Lower leg skin (tissue), 3 donors: Measurements from ENCODE around the gene NUP93.

ENCODE experiments used
- POLR2A ChIP-seq, 2 donors: fragments of 450-650 bp; IDR thresholded peaks; one replicate each; pipeline ENCODE4 v1.6.1; 2016 to 2017; ENCODE audit warnings: antibody characterized with exemption in 2 of 2, mild to moderate bottlenecking in 1 of 2, moderate library complexity in 1 of 2
- TF ChIP-seq, protein P1 (sequence below), 3 donors: fragments of 450-650 bp; IDR thresholded peaks; one replicate each; pipeline ENCODE4 v1.5.1; 2016; ENCODE audit warnings: antibody characterized with exemption in 3 of 3, mild to moderate bottlenecking in 3 of 3, moderate library complexity in 2 of 3

DNA sequence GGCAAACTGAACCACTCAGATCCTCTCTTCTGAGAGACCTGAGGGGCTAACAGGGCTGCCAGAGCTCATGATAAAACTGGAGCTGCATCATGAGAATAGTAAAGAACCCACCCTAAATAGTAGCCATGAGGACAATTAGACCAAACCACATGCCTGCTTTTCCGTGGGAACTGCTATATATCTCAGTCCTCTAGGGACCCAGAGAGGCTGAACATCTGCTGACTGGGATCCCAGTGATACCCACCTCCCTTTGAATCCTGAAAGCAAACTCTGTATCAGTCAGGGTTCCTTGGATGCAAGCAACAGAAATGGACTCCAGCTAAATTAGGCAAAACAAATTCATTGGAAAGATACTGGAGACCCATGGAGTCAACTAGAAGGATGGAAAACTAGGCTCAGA is 41.2 kb upstream of the NUP93 start:
- no peak for TF ChIP-seq POLR2A (IDR thresholded peaks at IDR 0.05)
- TF ChIP-seq, protein P1, sequence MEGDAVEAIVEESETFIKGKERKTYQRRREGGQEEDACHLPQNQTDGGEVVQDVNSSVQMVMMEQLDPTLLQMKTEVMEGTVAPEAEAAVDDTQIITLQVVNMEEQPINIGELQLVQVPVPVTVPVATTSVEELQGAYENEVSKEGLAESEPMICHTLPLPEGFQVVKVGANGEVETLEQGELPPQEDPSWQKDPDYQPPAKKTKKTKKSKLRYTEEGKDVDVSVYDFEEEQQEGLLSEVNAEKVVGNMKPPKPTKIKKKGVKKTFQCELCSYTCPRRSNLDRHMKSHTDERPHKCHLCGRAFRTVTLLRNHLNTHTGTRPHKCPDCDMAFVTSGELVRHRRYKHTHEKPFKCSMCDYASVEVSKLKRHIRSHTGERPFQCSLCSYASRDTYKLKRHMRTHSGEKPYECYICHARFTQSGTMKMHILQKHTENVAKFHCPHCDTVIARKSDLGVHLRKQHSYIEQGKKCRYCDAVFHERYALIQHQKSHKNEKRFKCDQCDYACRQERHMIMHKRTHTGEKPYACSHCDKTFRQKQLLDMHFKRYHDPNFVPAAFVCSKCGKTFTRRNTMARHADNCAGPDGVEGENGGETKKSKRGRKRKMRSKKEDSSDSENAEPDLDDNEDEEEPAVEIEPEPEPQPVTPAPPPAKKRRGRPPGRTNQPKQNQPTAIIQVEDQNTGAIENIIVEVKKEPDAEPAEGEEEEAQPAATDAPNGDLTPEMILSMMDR (IDR thresholded peaks at IDR 0.05), result no peak
